GM18873 (cell line): ENCODE results near the gene ADM2.
"Not testable (repeated sequence)": the region's sequence is repeated elsewhere in the genome, so short reads cannot be mapped to it uniquely, and the experiment has no call there.

Experiments used
- ATAC-seq: cut with Tn5 transposase; IDR thresholded peaks from one replicate; pipeline ENCODE4 v1.9.1; 2021; ENCODE audit warnings: mild to moderate bottlenecking, moderate library complexity, moderate number of reproducible peaks; ENCODE audit not compliant: unreplicated experiment, low FRiP score

The ADM2 gene

DNA sequence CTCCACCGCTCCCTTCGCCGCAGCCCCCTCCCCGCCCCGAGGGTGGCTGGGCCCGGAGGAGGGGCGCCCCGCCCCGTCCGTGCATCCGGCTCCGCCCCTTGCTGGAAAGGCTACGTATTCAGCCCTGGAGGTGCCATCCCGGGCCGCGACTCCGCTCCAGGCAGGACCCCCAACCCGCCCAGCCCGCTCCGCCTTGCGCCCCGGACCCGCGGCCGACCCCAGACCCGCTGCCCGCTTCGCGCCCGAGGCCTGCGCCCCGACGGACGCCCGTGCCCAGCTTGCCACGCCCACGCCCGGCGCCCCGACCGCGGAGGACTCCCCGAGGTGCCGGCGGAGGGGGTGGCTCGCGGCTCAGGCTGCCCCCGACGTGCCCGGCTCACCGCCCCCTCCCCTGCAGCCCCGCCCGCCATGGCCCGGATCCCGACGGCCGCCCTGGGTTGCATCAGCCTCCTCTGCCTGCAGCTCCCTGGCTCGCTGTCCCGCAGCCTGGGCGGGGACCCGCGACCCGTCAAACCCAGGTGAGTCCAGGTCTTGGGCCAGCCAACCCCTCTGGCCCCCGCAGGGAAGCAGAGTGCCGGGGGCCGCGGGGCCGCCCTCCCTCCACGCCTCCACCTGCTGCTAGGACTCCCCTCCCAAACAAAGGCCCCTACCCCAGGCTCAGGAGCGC lies at the start of gene ADM2:
Gene ADM2 (plus strand): TSS at position 104 of the 667 bp plus-strand sequence. CDS start 305 bp downstream, at position 409.
- ATAC-seq: no peak

GRCh38 chr22:50432131-50432876 lies 49.0 kb upstream of the ADM2 start:
- no peak for ATAC-seq

DNA sequence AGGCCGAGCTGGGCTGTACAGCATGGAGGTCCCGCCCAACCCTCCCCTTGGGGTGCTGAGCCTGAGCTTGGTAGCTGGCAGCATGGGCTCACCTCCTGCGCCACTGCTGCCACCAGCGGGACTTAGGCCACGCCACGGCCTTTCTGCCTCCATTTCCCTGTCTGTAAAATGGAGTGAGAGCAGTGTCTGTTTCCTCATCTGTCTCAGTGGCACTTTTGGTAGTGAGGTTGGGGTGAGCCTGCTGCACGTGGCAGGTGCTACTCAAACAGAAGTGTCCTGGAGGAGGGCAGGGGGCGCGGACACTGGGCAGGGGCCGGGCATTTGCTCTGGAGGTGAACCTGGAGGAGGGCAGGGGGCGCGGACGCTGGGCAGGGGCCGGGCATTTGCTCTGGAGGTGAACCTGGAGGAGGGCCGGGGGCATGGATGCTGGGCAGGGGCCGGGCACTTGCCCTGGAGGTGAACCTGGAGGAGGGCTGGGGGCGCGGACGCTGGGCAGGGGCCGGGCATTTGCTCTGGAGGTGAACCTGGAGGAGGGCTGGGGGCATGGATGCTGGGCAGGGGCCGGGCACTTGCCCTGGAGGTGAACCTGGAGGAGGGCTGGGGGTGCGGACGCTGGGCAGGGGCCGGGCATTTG lies 48.3 kb upstream of the ADM2 start:
- not testable (repeated sequence) for ATAC-seq

DNA sequence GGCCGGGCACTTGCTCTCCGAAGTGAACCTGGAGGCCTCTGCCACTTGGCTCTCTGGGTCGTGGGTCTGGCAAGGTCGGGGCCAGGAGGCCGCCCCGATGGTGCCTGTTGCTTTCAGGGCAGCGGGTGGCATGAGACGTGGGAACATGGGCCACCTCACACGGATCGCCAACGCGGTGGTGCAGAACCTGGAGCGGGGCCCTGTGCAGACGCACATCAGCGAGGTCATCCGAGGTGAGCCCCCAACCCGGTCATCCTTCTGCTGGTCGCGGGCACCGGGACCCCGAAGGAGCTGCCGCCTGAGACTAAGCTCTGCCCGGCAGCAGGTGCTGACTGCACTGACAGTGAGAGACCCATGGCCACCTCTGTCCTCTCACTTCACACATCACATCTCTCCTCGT lies 46.5 kb upstream of the ADM2 start:
- no peak for ATAC-seq

GRCh38 chr22:50435291-50436014 lies 45.9 kb upstream of the ADM2 start:
- ATAC-seq: no peak

DNA sequence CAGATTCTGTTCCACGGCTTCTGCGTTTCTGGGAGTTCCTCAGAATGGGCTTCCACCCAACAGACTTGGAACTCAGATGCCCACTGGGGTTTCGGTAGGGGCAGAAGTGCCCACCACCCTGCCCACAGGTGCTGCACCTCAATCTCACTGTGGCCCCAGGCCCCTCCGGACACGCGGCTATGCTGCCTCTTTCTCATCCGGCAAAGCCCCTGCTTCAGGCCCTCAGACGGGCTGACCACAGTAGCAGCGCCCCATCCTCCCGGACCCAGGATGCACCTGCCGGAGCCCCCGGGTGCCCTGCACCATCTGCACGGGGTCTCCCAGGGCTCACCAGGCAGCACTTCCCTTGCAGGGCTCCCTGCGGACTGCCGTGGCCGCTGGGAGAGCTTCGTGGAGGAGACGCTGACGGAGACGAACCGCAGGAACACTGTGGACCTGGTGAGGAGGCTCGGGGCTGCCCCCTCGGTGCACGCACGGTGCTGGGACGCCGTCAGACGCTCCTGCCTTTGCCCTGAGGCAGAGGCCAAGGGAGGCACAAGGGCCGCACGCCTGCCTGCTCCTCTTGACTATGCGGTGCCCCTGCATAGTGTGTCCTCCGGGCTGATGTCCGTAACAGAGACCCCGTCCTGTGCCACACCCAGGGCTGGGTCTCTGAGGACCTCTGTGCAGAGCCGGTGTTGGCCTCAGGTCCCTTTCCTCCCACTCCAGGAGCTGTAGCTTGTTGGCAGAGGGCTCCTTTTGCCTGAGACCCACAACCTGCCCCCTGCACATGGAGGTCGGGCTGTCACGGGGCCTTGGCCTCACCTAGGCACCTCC lies 45.1 kb upstream of the ADM2 start:
- ATAC-seq: no peak

GRCh38 chr22:50436841-50437341 lies 44.5 kb upstream of the ADM2 start:
- ATAC-seq: no peak

GRCh38 chr22:50437511-50438304 lies 43.6 kb upstream of the ADM2 start:
- no peak for ATAC-seq

DNA sequence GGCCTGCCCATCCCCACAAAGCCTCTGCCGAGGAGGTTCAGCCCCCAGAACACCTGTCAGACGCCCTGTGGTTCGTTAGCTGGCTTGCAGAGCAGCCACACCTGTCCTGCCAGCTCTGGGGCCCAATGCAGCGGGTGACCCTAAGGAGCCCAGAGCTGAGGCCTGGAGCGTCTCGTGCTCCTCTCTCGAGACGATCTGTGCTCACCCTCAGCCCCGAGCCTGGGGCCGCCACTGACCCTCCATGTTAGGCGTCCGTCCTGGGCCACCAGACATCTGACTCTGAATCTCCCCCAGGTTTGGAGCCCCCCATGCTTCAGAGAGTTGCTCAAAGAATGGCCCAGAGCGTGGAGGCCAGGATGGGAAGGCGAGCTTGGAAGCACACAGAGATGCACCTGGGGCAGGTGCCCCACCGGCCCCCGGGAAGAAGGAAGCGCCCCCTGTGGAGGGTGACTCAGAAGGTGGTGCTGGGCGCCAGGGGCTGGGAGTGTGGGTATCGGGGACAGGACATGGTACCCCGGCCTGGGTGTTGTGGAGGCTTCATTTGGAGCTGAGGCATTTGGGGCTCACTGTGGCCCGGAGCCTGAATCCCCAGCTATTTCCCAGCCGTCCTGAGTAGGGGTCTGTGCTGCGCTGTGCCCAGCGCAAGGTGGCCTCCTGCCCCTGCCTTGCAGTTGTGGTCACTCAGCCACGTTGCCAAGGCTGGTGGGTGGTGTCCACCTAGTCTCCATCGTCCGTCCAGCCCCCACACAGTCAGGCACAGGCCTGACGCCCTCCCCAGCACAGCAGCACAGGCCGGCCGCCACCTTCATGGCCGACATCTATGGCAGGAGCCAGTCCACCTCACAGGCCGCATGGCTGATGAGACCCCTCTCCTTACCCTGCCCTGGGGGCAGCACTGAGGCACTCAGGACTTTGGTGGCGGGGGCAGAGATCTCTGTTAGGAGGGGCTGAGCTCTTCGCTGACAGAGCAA lies 42.8 kb upstream of the ADM2 start:
- no peak for ATAC-seq

DNA sequence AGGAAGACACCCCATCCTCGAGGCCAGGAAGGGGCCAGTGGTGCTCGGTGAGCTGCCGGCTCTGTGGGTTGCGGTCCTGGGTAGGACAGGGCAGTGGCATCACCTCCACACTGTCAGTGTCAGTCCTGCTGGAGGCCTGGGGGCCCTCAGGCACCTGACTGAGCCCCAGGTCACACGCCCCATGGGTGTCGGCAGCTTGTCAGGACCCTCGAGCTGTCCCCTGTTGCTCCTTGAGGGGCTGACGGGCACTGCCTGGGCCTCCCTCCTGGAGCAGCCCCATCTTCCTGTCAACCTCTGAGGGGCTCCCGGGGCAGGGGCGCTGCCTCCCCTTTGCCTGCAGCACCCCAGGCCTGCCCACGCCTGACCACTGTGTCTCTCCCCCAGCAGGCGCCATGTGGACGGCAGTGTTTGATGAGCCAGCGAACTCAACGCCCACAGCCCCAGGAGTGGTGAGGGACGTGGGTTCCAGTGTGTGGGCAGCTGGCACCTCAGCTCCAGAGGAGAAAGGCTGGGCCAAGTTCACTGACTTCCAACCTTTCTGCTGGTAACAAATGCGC lies 42.0 kb upstream of the ADM2 start:
- ATAC-seq: no peak

DNA sequence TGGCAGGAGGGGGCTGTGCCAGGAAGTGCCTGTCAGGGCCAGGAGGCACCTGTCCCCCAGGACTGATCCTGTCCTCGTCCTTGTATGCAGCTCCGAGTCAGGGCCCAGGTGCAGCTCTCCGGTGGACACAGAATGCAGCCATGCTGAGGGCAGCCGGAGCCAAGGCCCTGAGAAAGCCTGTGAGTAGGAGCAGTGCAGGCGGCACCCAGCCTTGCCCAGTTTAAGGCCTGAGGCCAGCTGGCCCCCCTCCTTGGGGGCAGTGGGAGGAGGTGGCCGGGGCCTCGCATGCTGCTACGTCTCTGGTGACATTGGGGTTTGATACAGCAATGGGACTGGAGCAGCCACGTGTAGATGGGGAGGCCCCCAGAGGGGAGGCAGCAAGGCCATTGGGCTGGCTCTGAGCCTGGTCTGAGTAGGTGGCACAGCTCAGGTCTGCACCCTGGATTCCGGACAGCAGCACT lies 41.4 kb upstream of the ADM2 start:
- no peak for ATAC-seq

- no peak for ATAC-seq
These were observed 40.6 kb upstream of the ADM2 start for GRCh38 chr22:50440544-50441249.

DNA sequence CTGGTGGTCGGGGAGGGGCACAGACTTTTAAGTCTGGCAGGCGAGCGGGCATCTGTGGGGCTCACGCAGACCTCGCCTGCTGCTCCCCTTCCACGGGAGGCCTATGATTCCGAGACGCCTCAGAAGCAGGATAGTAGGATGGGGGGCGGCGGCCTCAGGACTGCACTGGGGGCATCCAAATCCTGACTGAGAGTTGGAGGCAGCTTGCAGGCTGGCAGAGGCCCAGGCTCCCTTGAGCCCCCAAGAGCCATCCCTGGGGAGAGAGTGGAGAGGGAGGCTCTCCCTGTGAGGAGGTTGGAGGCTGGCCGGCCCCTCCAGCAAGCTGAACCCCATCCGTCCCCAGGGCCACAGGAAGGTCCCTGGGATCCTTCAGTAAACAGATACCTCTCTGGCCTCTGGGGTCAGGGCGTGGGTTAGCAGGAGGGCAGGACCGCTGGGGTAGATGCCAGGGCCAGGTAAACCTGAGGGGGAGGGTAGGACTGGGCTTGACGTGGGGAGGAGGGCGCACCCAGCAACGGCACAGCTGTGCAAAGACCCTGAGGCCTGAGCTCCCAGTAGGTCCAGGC lies 39.8 kb upstream of the ADM2 start:
- ATAC-seq: no peak

DNA sequence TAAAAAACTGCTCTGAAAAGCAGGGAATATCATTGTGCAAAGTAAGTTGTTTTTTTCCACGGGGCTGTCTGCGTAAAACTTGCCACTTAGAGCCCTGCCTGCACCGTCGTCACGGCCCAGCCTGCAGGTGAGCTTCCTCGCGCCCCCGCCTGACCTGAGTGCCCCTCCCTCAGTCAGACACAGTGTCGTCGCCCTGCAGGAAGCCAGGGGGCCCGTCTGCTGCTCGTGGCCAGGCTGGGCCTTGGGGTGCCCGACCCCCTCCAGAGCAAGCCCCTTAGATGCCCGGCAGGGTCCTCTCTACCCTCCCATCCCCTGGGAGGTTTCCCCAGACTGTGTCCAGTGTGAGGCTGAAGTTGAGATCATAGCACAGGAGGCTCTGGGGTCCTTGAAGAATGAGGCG lies 38.1 kb upstream of the ADM2 start:
- no peak for ATAC-seq

GRCh38 chr22:50443801-50444625 lies 37.3 kb upstream of the ADM2 start:
- ATAC-seq: no peak

DNA sequence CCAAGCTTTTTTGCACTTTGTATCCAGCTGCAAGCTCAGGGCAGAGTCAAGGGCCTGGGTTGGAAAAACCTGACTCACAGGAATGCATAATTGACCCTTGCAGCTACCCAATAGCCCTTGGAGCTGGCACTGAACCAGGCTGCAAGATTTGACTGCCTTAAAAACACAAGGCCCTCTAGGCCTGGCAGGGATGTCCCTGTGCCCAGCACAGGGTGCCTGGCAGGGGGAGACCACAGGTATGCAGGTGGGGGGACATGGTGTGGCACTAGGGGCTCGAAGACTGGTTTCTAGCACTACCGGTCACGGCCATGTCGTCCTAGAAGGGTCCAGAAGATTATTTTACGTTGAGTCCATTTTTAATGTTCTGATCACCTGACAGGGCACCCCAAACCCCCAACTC lies 36.7 kb upstream of the ADM2 start:
- ATAC-seq: no peak
